ENCODE results near the gene PRKD1.

The PRKD1 gene

GRCh38 chr14:29861996-29862395 is 65.7 kb downstream of the PRKD1 start:
- Histone ChIP-seq H3K27ac (ENCODE audit: low read depth, low read length, poor library complexity, severe bottlenecking) (no peak overlapping the region), H3K27me3 (ENCODE audit: insufficient read depth, low read length) (no peaks in the 10 kb centered on the region), H3F3A (ENCODE audit: insufficient read depth, low read length) (no peaks in the 10 kb centered on the region), H2AFZ (ENCODE audit: low read length) (no peak overlapping the region), H3K4me2 (ENCODE audit: low read length) (no peak overlapping the region), H4K20me1 (ENCODE audit: insufficient read depth, low read length) (no peaks in the 10 kb centered on the region), H3K9me3 (ENCODE audit: low read length) (no peaks in the 10 kb centered on the region), H3K9me2 (ENCODE audit: low read depth, low read length) (no peaks in the 10 kb centered on the region), H3K9ac (ENCODE audit: low read length) (no peak overlapping the region), H3K4me3 (ENCODE audit: low read depth, low read length, poor library complexity, severe bottlenecking) (no peak overlapping the region), H3K36me3 (ENCODE audit: insufficient read depth, low read length) (no peaks in the 10 kb centered on the region), H3K4me1 (ENCODE audit: insufficient read depth, low read length, severe bottlenecking) (no peaks in the 10 kb centered on the region), H3K79me2 (ENCODE audit: insufficient read depth, low read length) (no peaks in the 10 kb centered on the region)
- no peak for TF ChIP-seq CTCF (IDR thresholded peaks at IDR 0.05; ENCODE audit: low read length)
- TF ChIP-seq EZH2 (IDR thresholded peaks at IDR 0.05; ENCODE audit: borderline replicate concordance, low read length): no peak

- no peak overlapping the region for H3K4me3 ChIP-seq (ENCODE audit: low read depth, low read length, poor library complexity, severe bottlenecking)
- H3K9ac ChIP-seq (ENCODE audit: low read length): no peak overlapping the region
- H3K27me3 ChIP-seq (ENCODE audit: insufficient read depth, low read length): no peaks in the 10 kb centered on the region
- H3K36me3 ChIP-seq (ENCODE audit: insufficient read depth, low read length): no peaks in the 10 kb centered on the region
- H2AFZ ChIP-seq (ENCODE audit: low read length): no peak overlapping the region
- no peaks in the 10 kb centered on the region for H3K9me3 ChIP-seq (ENCODE audit: low read length)
- no peaks in the 10 kb centered on the region for H3K9me2 ChIP-seq (ENCODE audit: low read depth, low read length)
- no peaks in the 10 kb centered on the region for H3K4me1 ChIP-seq (ENCODE audit: insufficient read depth, low read length, severe bottlenecking)
- no peaks in the 10 kb centered on the region for H3F3A ChIP-seq (ENCODE audit: insufficient read depth, low read length)
- no peaks in the 10 kb centered on the region for H3K79me2 ChIP-seq (ENCODE audit: insufficient read depth, low read length)
- H4K20me1 ChIP-seq (ENCODE audit: insufficient read depth, low read length): no peaks in the 10 kb centered on the region
- no peak for TF ChIP-seq CTCF (IDR thresholded peaks at IDR 0.05; ENCODE audit: low read length)
- TF ChIP-seq EZH2 (IDR thresholded peaks at IDR 0.05; ENCODE audit: borderline replicate concordance, low read length): no peak
- H3K4me2 ChIP-seq (ENCODE audit: low read length): no peak overlapping the region
- H3K27ac ChIP-seq (ENCODE audit: low read depth, low read length, poor library complexity, severe bottlenecking): no peak overlapping the region
Measured at GRCh38 chr14:29858299-29858698, 69.3 kb downstream of the PRKD1 start.

- no peak overlapping the region for H3K9ac ChIP-seq (ENCODE audit: low read length)
- H3K79me2 ChIP-seq (ENCODE audit: insufficient read depth, low read length): no peaks in the 10 kb centered on the region
- H3K9me3 ChIP-seq (ENCODE audit: low read length): no peaks in the 10 kb centered on the region
- H3K4me1 ChIP-seq (ENCODE audit: insufficient read depth, low read length, severe bottlenecking): no peaks in the 10 kb centered on the region
- H3K27me3 ChIP-seq (ENCODE audit: insufficient read depth, low read length): no peaks in the 10 kb centered on the region
- TF ChIP-seq EZH2 (IDR thresholded peaks at IDR 0.05; ENCODE audit: borderline replicate concordance, low read length): no peak
- TF ChIP-seq CTCF (IDR thresholded peaks at IDR 0.05; ENCODE audit: low read length): no peak
- H2AFZ ChIP-seq (ENCODE audit: low read length): no peak overlapping the region
- H3K9me2 ChIP-seq (ENCODE audit: low read depth, low read length): no peaks in the 10 kb centered on the region
- H3K4me3 ChIP-seq (ENCODE audit: low read depth, low read length, poor library complexity, severe bottlenecking): no peak overlapping the region
- H3K36me3 ChIP-seq (ENCODE audit: insufficient read depth, low read length): no peaks in the 10 kb centered on the region
- no peaks in the 10 kb centered on the region for H4K20me1 ChIP-seq (ENCODE audit: insufficient read depth, low read length)
- H3K27ac ChIP-seq (ENCODE audit: low read depth, low read length, poor library complexity, severe bottlenecking): no peak overlapping the region
- no peak overlapping the region for H3K4me2 ChIP-seq (ENCODE audit: low read length)
- H3F3A ChIP-seq (ENCODE audit: insufficient read depth, low read length): no peaks in the 10 kb centered on the region
Measured at GRCh38 chr14:29857551-29857950, 70.1 kb downstream of the PRKD1 start.
